Measurements from ENCODE around the gene KCNQ1. TPM values are rescaled to one million over a fixed set of nuclear protein-coding genes. Genes with fewer than 3 reads are reported as not detected.

The KCNQ1 gene
- total and polyA plus RNA-seq, 8 donors: 14.0 to 61.1 (median 46.7) TPM

DNA sequence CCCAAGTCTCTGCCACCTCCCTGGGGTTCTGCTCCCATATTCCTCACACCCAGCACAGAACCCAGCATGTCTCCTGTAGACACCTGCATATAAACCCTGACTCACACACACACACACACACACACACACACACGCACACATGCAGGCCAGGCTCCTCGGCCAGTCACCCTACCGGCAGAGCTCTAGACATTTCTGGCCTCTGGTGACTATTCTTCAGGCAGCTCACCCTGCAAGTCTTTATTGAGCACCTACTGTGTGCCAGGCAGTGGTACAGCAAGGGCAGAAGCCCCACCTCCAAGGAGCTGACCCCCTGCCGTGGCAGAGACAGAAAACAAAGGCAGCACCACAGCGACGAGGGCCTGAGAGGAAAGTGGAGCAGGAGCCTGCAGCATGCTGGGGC is 390.5 kb downstream of the KCNQ1 start:
- intact Hi-C loops (cut with DNase I): no loop called here
- ATAC-seq (no peak), DNase-seq (no peak), FAIRE-seq (no peak)
- 75 to 91% methylated on average over 6 of the region's 6 CpGs for WGBS, 2 donors
- Histone ChIP-seq H3K36me3 (no peaks in the 10 kb centered on the region), H3K4me1 (no peaks in the 10 kb centered on the region), H3K27ac (no peak overlapping the region), H3K27me3 (no peaks in the 10 kb centered on the region), H3K4me3 (no peak overlapping the region), H3K9me3 (no peaks in the 10 kb centered on the region)
- TF ChIP-seq, protein P1, sequence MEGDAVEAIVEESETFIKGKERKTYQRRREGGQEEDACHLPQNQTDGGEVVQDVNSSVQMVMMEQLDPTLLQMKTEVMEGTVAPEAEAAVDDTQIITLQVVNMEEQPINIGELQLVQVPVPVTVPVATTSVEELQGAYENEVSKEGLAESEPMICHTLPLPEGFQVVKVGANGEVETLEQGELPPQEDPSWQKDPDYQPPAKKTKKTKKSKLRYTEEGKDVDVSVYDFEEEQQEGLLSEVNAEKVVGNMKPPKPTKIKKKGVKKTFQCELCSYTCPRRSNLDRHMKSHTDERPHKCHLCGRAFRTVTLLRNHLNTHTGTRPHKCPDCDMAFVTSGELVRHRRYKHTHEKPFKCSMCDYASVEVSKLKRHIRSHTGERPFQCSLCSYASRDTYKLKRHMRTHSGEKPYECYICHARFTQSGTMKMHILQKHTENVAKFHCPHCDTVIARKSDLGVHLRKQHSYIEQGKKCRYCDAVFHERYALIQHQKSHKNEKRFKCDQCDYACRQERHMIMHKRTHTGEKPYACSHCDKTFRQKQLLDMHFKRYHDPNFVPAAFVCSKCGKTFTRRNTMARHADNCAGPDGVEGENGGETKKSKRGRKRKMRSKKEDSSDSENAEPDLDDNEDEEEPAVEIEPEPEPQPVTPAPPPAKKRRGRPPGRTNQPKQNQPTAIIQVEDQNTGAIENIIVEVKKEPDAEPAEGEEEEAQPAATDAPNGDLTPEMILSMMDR (IDR thresholded peaks at IDR 0.05): no peak

DNA sequence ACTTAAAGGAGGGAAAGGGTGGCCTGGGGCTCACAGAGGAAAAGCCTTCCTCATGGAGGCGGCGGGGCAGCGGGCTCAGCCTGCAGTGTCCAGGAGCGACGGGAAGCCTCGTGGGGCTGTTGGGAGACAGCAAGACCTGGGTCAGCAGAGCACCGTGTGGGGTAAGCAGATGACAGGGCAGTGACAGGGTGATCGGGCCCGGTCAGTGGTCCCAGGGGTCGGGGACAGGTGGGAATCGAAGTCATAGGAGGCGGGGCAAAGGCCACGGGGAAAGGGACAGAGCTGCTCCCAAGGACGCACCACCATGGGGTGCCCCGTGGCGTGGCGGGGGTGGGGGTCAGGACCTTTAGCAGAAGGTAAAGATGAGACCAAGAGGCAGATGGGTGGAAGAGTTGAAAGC is 390.9 kb downstream of the KCNQ1 start:
- no peaks in the 10 kb centered on the region for H3K9me3 ChIP-seq
- no peaks in the 10 kb centered on the region for H3K36me3 ChIP-seq
- no peak for ATAC-seq
- peak in 1 of 6 donors; percentile 47 for DNase-seq
- H3K4me1 ChIP-seq: no peaks in the 10 kb centered on the region
- H3K27ac ChIP-seq: no peak overlapping the region
- WGBS, 2 donors: 89 to 93% methylated on average over 17 of the region's 17 CpGs
- H3K4me3 ChIP-seq: no peak overlapping the region
- H3K27me3 ChIP-seq: no peaks in the 10 kb centered on the region
- TF ChIP-seq, protein P1 (IDR thresholded peaks at IDR 0.05): no peak
- FAIRE-seq: no peak
- intact Hi-C loops (cut with DNase I): no loop called here

DNA sequence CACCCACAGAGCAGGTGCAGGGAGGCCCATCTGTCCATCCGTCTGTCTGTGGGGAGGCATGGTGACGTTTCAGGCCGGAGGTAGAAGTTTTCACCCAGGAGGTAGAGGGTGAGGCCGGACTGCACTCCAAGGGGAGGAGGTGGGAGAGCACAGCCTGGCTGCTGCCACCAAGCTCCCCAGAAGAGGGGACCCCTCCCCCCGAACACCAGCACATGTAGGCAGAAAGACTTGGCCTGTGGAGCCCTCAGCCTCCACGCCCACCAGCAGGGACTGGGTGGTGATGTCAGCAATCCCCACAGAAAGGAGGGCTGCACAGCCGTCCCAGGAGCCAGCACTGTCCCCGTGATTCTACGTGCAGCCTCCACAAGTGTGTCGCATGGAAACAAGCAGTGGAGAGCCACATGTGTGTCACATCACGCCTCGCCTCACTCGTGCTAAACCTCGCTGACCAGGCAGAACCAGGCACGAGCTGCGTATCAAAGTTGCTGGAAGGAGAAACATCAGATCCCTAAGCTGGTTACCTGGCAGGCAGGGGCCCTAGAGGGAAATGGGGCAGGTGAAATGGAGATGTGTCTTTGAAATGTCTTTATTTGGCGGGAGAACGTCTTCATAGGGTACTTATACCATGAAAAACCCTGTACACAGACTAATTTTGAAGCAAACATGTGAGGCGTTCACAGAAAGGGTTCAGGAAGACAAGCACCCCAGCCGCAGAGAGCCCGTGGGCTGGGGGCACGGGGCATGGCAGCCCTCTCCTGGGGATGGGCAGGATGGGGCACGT is 391.7 kb downstream of the KCNQ1 start:
- DNase-seq (peak in 1 of 6 donors; percentile 62), ATAC-seq (peak in 2 of 4 donors; percentile 11 to 39), FAIRE-seq (no peak)
- H3K9me3 ChIP-seq: no peaks in the 10 kb centered on the region
- H3K27ac ChIP-seq: no peak overlapping the region
- intact Hi-C loops (cut with DNase I): no loop called here
- WGBS, 2 donors: 86% methylated on average over 23 of the region's 23 CpGs
- H3K4me3 ChIP-seq: no peak overlapping the region
- H3K4me1 ChIP-seq: no peaks in the 10 kb centered on the region
- H3K27me3 ChIP-seq: no peaks in the 10 kb centered on the region
- TF ChIP-seq, protein P1 (IDR thresholded peaks at IDR 0.05): no peak
- H3K36me3 ChIP-seq: no peaks in the 10 kb centered on the region

DNA sequence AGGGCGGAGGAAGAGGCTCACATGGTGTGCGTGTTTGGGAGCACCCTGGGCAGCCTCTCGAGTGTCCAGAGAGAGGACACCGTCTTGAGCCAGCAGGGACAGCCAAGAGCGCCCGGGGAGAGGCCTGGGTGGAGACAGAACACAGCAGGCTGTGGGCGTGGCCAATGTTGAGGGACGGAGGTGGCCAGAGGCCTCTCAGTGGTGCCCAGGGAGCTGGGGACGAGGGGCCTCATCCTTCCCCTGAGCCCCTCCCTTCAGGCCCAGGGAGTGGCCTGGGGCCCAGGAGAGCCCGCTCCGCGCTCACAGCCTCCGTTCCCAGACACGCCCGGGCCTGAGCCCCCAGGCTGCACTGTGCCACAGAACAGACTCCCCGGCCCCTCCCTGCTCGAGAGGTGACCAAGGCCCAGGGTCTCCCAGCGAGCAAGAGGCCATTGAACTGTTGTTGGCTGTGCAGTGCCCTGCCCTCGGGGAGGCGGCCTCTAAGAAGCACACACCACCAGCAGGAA is 392.3 kb downstream of the KCNQ1 start:
- intact Hi-C loops (cut with DNase I): no loop called here
- no peaks in the 10 kb centered on the region for H3K9me3 ChIP-seq
- no peak overlapping the region for H3K27ac ChIP-seq

More for the DNA sequence above, 392.3 kb downstream of the KCNQ1 start:
- Histone ChIP-seq H3K4me3 (no peak overlapping the region), H3K27me3 (no peaks in the 10 kb centered on the region), H3K4me1 (no peaks in the 10 kb centered on the region), H3K36me3 (no peaks in the 10 kb centered on the region)
- 75 to 82% methylated on average over 19 to 20 of the region's 20 CpGs for WGBS, 2 donors
- ATAC-seq: peak; percentile 32 to 77 (median 68)
- TF ChIP-seq, protein P1 (IDR thresholded peaks at IDR 0.05): no peak
- FAIRE-seq: no peak
- DNase-seq: peak in 5 of 6 donors; percentile 31 to 77 (median 39)
